NK-92 (cell line): ENCODE measurements around the gene LRP6.

Experiments
- DNase-seq: peaks from one replicate; lab custom pipeline; 2025; ENCODE audit not compliant: unreplicated experiment; lab: John Stamatoyannopoulos, UW

Gene LRP6

GRCh38 chr12:12216349-12217017 is 50.4 kb downstream of the LRP6 start:
- no peak for DNase-seq

GRCh38 chr12:12214635-12215131 is 52.2 kb downstream of the LRP6 start:
- DNase-seq = no peak

GRCh38 chr12:12214201-12214600 is 52.6 kb downstream of the LRP6 start:
- no peak for DNase-seq

GRCh38 chr12:12212769-12213168 is 54.1 kb downstream of the LRP6 start:
- no peak for DNase-seq

- DNase-seq = no peak
Measured at GRCh38 chr12:12210983-12211382, 55.9 kb downstream of the LRP6 start.

- no peak for DNase-seq
Measured at GRCh38 chr12:12210416-12210815, 56.4 kb downstream of the LRP6 start.

GRCh38 chr12:12209675-12210074 is 57.2 kb downstream of the LRP6 start:
- DNase-seq = no peak

GRCh38 chr12:12209043-12209442 is 57.8 kb downstream of the LRP6 start:
- DNase-seq = no peak

- no peak for DNase-seq
Measured at GRCh38 chr12:12207746-12208145, 59.1 kb downstream of the LRP6 start.

GRCh38 chr12:12206776-12207388 is 60.0 kb downstream of the LRP6 start:
- DNase-seq = no peak

GRCh38 chr12:12202747-12203146 is 64.1 kb downstream of the LRP6 start:
- no peak for DNase-seq

- DNase-seq = no peak
Measured at GRCh38 chr12:12202105-12202504, 64.7 kb downstream of the LRP6 start.

- DNase-seq = no peak
Measured at GRCh38 chr12:12201274-12201758, 65.5 kb downstream of the LRP6 start.

- no peak for DNase-seq
Measured at GRCh38 chr12:12200363-12200762, 66.5 kb downstream of the LRP6 start.

- no peak for DNase-seq
Measured at GRCh38 chr12:12198124-12198523, 68.7 kb downstream of the LRP6 start.

- no peak for DNase-seq
Measured at GRCh38 chr12:12197128-12197527, 69.7 kb downstream of the LRP6 start.

GRCh38 chr12:12195516-12195915 is 71.3 kb downstream of the LRP6 start:
- no peak for DNase-seq

GRCh38 chr12:12195081-12195480 is 71.8 kb downstream of the LRP6 start:
- DNase-seq = no peak

- no peak for DNase-seq
Measured at GRCh38 chr12:12194206-12194605, 72.6 kb downstream of the LRP6 start.

- no peak for DNase-seq
Measured at GRCh38 chr12:12191008-12191407, 75.8 kb downstream of the LRP6 start.

GRCh38 chr12:12190087-12190809 is 76.6 kb downstream of the LRP6 start:
- DNase-seq = no peak

- no peak for DNase-seq
Measured at GRCh38 chr12:12185414-12185813, 81.4 kb downstream of the LRP6 start.
